ENCODE data around the gene HIPK2. TPM values are rescaled to one million over a fixed set of nuclear protein-coding genes. Genes with fewer than 3 reads are reported as not detected.
A peak's percentile ranks its signal among the peaks of the same experiment; 100 is the strongest.

HIPK2 gene
- total RNA-seq, 1 donor from 2014 or later, result 75.8 TPM

GRCh38 chr7:139783647-139784385 is 6.0 kb upstream of the HIPK2 start:
- no peak overlapping the region for H3K4me3 Mint-ChIP-seq
- H3K27me3 Mint-ChIP-seq (ENCODE audit: low read depth), result peaks cover 26% of the 10 kb centered on the region
- H3K9me3 Mint-ChIP-seq, result no peaks in the 10 kb centered on the region
- no peak overlapping the region for H3K27ac Mint-ChIP-seq
- H3K36me3 Mint-ChIP-seq, result no peaks in the 10 kb centered on the region
- no peak for TF ChIP-seq CTCF (IDR thresholded peaks at IDR 0.05; ENCODE audit: unreplicated experiment)
- peaks cover 5% of the 10 kb centered on the region for H3K4me1 Mint-ChIP-seq
- no peak for DNase-seq (ENCODE audit: low spot score in 2 of 2, unreplicated experiment in 2 of 2)

DNA sequence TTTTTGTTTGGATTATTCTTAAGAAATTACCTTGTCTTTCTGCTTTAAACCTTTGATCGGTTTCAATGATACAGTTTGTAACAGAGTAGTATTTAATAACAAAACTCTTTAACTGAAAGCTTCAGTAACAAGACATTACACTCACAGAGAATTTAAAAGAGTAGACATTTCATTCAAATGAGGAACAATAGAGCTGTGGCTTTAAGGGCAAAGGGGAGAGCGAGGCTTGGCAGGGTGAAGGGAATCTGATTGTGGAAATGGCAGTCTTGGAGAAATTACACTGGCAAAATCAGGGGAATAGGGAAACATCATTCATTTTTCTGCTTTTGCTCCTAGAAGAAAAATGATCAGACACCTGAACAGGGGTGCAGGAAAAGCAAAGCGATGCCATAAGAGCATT is 5.1 kb upstream of the HIPK2 start:
- no peaks in the 10 kb centered on the region for H3K36me3 Mint-ChIP-seq
- peaks cover 26% of the 10 kb centered on the region for H3K27me3 Mint-ChIP-seq (ENCODE audit: low read depth)
- no peak overlapping the region for H3K4me3 Mint-ChIP-seq
- DNase-seq (ENCODE audit: low spot score in 2 of 2, unreplicated experiment in 2 of 2), result no peak
- H3K27ac Mint-ChIP-seq, result no peak overlapping the region
- no peaks in the 10 kb centered on the region for H3K9me3 Mint-ChIP-seq
- H3K4me1 Mint-ChIP-seq, result peaks cover 8% of the 10 kb centered on the region
- no peak for TF ChIP-seq CTCF (IDR thresholded peaks at IDR 0.05; ENCODE audit: unreplicated experiment)

DNA sequence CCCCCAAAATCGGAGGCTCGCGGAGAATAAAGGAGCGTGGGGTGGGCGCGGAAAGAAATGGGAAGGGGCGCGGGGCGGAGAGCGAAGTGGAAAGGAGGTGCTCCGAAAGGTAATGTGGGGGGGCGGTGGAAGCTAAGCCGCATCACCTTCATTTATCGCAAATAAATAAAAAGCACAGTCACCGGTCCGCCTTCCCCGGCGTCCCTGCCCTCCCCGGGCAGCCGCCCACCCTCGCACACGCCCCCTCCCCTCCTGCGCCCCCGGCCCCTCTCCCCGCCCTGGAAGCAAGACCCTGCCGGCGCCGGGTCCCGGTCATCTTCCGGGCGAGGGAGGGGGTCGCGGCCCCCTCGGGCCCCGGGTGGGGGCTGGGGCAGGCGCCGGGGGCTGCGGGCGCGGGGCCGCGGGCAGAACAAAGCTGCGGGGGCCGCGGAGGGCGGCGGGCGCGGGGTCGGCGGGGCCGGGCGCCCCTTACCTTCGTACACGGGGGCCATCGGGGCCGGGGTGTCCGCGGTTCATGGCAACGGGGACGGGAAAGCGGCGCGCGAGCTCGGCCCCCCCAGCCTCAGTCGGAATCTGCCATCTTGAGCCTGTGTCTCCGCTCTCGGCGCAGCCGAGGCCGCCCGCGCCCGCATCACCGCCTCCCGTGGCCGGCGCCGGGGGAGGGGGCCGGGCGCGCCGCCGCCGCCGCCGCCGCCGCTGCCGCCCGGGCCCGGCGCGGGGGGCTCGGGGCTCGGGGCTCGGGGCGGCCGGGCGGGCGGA is 486 bp downstream of the HIPK2 start:
- Mint-ChIP-seq H3K36me3 (no peaks in the 10 kb centered on the region), H3K4me3 (peak overlapping the region; percentile 99), H3K9me3 (no peaks in the 10 kb centered on the region), H3K4me1 (peaks cover 28% of the 10 kb centered on the region), H3K27me3 (ENCODE audit: low read depth) (peaks cover 23% of the 10 kb centered on the region), H3K27ac (peak overlapping the region; percentile 97)
- peak in 1 of 2 experiments; percentile 56 for DNase-seq (ENCODE audit: low spot score in 2 of 2, unreplicated experiment in 2 of 2)
- TF ChIP-seq CTCF (IDR thresholded peaks at IDR 0.05; ENCODE audit: unreplicated experiment), result no peak

DNA sequence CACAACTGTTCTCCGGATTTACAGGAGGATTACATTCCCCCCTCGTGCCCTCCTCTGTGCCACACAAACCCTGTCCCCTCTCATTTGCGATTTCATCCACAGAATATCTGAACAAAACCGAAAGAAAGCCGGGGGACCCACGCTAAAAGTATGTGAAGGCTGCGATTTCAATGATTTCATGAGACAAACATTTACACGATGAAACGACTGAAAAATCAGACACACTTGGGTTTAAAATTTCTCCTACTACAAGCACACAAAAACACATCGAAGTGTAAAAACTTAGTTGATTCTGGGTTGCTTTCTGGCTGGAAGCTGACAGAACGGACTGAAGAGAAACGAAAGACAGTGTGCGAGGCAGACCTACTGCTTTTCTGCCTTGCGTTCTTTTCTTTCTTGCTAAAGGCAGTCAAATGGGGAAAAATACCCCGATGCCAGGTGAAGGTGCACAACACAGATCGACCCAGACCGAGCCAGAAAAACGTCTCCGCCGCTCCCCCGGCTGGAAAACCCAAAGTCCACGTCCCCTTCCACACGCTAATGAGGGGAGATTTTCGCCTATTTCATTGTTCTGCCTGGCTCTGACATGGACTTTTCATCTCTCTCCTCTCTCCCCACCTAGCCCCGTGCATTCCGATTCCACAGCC is 1.2 kb downstream of the HIPK2 start:
- H3K4me1 Mint-ChIP-seq, result peaks cover 34% of the 10 kb centered on the region
- no peaks in the 10 kb centered on the region for H3K36me3 Mint-ChIP-seq
- no peaks in the 10 kb centered on the region for H3K9me3 Mint-ChIP-seq
- peak in 1 of 2 experiments; percentile 48 for DNase-seq (ENCODE audit: low spot score in 2 of 2, unreplicated experiment in 2 of 2)
- TF ChIP-seq CTCF (IDR thresholded peaks at IDR 0.05; ENCODE audit: unreplicated experiment), result no peak
- H3K27ac Mint-ChIP-seq, result peak overlapping the region; percentile 97
- peak overlapping the region; percentile 99 for H3K4me3 Mint-ChIP-seq
- peaks cover 21% of the 10 kb centered on the region for H3K27me3 Mint-ChIP-seq (ENCODE audit: low read depth)

GRCh38 chr7:139775829-139776266 is 1.9 kb downstream of the HIPK2 start:
- Mint-ChIP-seq H3K9me3 (no peaks in the 10 kb centered on the region), H3K36me3 (no peaks in the 10 kb centered on the region), H3K4me3 (peak overlapping the region; percentile 99), H3K27me3 (ENCODE audit: low read depth) (peaks cover 17% of the 10 kb centered on the region), H3K27ac (peak overlapping the region; percentile 97), H3K4me1 (peaks cover 39% of the 10 kb centered on the region)
- DNase-seq (ENCODE audit: low spot score in 2 of 2, unreplicated experiment in 2 of 2), result peak in 1 of 2 experiments; percentile 59
- peak; percentile 65 for TF ChIP-seq CTCF (IDR thresholded peaks at IDR 0.05; ENCODE audit: unreplicated experiment)

All from mesothelial cell of epicardium (in vitro differentiated cells).